ENCODE measurements around the gene APOL6.
A peak's percentile ranks its signal among the peaks of the same experiment; 100 is the strongest.

APOL6 gene

DNA sequence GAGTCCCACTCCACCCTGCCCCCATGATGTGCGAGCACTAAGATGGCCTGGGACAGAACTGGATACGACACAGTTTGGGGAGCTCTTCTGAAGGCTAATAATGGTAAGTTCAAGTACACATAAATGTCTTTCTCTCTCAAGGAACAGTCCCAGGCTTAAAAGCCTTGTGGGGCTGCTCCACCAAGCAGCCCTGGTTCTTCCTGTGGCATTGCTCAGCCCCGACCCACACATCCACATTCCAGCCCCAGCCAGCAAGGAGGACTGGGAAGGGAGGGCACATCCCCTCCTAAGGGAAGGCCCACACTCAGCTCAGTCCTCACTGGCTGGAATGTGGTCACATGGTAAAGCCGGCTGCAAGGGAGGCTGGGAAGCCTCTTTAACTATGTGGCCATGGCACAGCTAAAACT is 17.9 kb upstream of the APOL6 start:
- Histone ChIP-seq H3K36me3 (ENCODE audit: control insufficient read depth in 2 of 2, insufficient read depth in 1 of 2, low read length in 2 of 2) (no peaks in the 10 kb centered on the region), H3K4me3 (ENCODE audit: low read depth, low read length) (no peak overlapping the region), H3K4me1 (ENCODE audit: control insufficient read depth, insufficient read depth, low read length) (no peaks in the 10 kb centered on the region), H3K9me3 (ENCODE audit: control insufficient read depth, insufficient read depth, low read depth, low read length) (no peaks in the 10 kb centered on the region), H3K27ac (ENCODE audit: extremely low read depth, low read depth, low read length) (no peak overlapping the region)
- ChIA-PET CTCF (interaction anchor here (0.5 to 1.7 kb wide), 11 partner anchors 9 to 506 kb away, joined by 3 to 8 read pairs (median 4); no protein-coding TSS in a partner anchor), POLR2A (no interaction called here)
- TF ChIP-seq ZNF354C (tag by site-specific recombination; IDR thresholded peaks at IDR 0.05; ENCODE audit: borderline replicate concordance, low read depth) (no peak), IKZF3 (tag by site-specific recombination; IDR thresholded peaks at IDR 0.05) (no peak), ZNF239 (tag by site-specific recombination; IDR thresholded peaks at IDR 0.05) (no peak), KLF1 (tag by site-specific recombination; IDR thresholded peaks at IDR 0.05) (no peak), ZBTB21 (tag by site-specific recombination; IDR thresholded peaks at IDR 0.05) (no peak), ZNF626 (tag by site-specific recombination; IDR thresholded peaks at IDR 0.05) (no peak)
- TF ChIP-seq, protein P1, sequence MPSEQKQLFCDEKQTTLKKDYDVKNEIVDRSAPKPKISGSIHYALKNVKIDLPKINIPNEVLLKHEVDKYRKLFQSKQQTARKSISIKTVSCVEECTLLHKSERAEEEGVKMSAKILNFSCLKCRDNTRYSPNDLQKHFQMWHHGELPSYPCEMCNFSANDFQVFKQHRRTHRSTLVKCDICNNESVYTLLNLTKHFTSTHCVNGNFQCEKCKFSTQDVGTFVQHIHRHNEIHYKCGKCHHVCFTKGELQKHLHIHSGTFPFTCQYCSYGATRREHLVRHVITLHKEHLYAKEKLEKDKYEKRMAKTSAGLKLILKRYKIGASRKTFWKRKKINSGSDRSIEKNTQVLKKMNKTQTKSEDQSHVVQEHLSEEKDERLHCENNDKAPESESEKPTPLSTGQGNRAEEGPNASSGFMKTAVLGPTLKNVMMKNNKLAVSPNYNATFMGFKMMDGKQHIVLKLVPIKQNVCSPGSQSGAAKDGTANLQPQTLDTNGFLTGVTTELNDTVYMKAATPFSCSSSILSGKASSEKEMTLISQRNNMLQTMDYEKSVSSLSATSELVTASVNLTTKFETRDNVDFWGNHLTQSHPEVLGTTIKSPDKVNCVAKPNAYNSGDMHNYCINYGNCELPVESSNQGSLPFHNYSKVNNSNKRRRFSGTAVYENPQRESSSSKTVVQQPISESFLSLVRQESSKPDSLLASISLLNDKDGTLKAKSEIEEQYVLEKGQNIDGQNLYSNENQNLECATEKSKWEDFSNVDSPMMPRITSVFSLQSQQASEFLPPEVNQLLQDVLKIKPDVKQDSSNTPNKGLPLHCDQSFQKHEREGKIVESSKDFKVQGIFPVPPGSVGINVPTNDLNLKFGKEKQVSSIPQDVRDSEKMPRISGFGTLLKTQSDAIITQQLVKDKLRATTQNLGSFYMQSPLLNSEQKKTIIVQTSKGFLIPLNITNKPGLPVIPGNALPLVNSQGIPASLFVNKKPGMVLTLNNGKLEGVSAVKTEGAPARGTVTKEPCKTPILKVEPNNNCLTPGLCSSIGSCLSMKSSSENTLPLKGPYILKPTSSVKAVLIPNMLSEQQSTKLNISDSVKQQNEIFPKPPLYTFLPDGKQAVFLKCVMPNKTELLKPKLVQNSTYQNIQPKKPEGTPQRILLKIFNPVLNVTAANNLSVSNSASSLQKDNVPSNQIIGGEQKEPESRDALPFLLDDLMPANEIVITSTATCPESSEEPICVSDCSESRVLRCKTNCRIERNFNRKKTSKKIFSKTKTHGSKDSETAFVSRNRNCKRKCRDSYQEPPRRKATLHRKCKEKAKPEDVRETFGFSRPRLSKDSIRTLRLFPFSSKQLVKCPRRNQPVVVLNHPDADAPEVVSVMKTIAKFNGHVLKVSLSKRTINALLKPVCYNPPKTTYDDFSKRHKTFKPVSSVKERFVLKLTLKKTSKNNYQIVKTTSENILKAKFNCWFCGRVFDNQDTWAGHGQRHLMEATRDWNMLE (tag by site-specific recombination; conservative IDR thresholded peaks at IDR 0.05; ENCODE audit: low read depth): no peak
- TF ChIP-seq, protein P2, sequence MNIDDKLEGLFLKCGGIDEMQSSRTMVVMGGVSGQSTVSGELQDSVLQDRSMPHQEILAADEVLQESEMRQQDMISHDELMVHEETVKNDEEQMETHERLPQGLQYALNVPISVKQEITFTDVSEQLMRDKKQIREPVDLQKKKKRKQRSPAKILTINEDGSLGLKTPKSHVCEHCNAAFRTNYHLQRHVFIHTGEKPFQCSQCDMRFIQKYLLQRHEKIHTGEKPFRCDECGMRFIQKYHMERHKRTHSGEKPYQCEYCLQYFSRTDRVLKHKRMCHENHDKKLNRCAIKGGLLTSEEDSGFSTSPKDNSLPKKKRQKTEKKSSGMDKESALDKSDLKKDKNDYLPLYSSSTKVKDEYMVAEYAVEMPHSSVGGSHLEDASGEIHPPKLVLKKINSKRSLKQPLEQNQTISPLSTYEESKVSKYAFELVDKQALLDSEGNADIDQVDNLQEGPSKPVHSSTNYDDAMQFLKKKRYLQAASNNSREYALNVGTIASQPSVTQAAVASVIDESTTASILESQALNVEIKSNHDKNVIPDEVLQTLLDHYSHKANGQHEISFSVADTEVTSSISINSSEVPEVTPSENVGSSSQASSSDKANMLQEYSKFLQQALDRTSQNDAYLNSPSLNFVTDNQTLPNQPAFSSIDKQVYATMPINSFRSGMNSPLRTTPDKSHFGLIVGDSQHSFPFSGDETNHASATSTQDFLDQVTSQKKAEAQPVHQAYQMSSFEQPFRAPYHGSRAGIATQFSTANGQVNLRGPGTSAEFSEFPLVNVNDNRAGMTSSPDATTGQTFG (tag by site-specific recombination; IDR thresholded peaks at IDR 0.05; ENCODE audit: borderline replicate concordance): no peak

DNA sequence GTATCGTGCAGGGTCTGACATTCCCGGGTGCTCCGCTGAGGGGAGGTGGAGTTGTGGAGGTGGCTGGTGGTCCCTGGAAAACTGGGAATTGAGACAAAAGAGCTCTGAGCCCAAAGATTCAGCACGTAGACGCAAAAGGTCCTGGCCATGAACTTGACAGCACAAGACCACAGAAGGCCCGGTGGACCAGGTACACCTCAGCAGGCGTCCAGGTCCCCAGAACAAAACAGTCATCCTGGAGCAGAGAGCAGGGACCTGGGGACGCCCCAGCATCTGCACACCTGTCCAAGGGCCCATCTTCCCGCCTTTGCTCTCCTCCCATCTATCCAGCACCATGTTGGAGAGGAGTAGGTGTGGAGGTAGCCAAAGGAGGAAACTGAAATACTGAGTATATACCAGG is 17.4 kb upstream of the APOL6 start:
- Histone ChIP-seq H3K4me3 (ENCODE audit: low read depth, low read length) (no peak overlapping the region), H3K36me3 (ENCODE audit: control insufficient read depth in 2 of 2, insufficient read depth in 1 of 2, low read length in 2 of 2) (no peaks in the 10 kb centered on the region), H3K9me3 (ENCODE audit: control insufficient read depth, insufficient read depth, low read depth, low read length) (no peaks in the 10 kb centered on the region), H3K27ac (ENCODE audit: extremely low read depth, low read depth, low read length) (no peak overlapping the region), H3K4me1 (ENCODE audit: control insufficient read depth, insufficient read depth, low read length) (no peaks in the 10 kb centered on the region)
- TF ChIP-seq ZNF157 (tag by site-specific recombination; IDR thresholded peaks at IDR 0.05) (no peak), ZNF830 (tag by site-specific recombination; IDR thresholded peaks at IDR 0.05; ENCODE audit: low read depth) (no peak), ZBTB8A (tag by site-specific recombination; IDR thresholded peaks at IDR 0.05) (no peak), SP7 (tag by site-specific recombination; IDR thresholded peaks at IDR 0.05) (no peak), ZBTB17 (tag by site-specific recombination; IDR thresholded peaks at IDR 0.05) (no peak), ZNF501 (tag by site-specific recombination; IDR thresholded peaks at IDR 0.05) (no peak)
- ChIA-PET POLR2A (no interaction called here), CTCF (interaction anchor here (0.8 to 1.9 kb wide), 24 partner anchors 8 to 555 kb away, joined by 3 to 8 read pairs (median 4); no protein-coding TSS in a partner anchor)

DNA sequence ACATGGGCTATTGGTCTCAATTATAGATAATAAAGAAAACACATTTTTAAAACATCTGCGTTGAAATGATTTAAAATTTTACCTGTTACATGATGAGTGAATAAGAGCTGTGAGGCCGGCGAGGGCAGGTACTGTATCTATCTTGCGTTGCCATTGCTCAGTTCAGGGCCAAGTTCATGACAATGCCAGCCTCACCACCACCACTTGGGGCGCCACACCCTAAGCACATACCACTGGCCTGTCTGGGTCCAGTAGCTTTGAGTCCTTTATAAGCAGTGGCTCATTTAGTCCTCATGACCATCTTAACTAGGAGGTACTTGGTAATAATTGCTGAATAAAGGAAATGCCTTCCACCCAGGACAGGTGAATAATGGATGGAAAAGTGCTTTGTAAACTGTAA is 16.6 kb upstream of the APOL6 start:
- H3K9me3 ChIP-seq (ENCODE audit: control insufficient read depth, insufficient read depth, low read depth, low read length): no peaks in the 10 kb centered on the region
- H3K4me1 ChIP-seq (ENCODE audit: control insufficient read depth, insufficient read depth, low read length): no peaks in the 10 kb centered on the region
- CTCF ChIA-PET: interaction anchor here (0.6 to 1.9 kb wide), 28 partner anchors 8 to 554 kb away, joined by 3 to 8 read pairs (median 4); no protein-coding TSS in a partner anchor
- no peak overlapping the region for H3K4me3 ChIP-seq (ENCODE audit: low read depth, low read length)
- POLR2A ChIA-PET: interaction anchor here (0.6 kb wide), 1 partner anchor 29 kb away, joined by 8 read pairs; no protein-coding TSS in a partner anchor
- no peak for TF ChIP-seq ZNF626 (tag by site-specific recombination; IDR thresholded peaks at IDR 0.05)
- TF ChIP-seq ZFP37 (tag by site-specific recombination; IDR thresholded peaks at IDR 0.05): no peak
- no peak for TF ChIP-seq ZNF157 (tag by site-specific recombination; IDR thresholded peaks at IDR 0.05)
- TF ChIP-seq ZNF664 (tag by site-specific recombination; IDR thresholded peaks at IDR 0.05): 0 out of 2 replicates have a peak, but pooled peaks have one; percentile 51
- H3K36me3 ChIP-seq (ENCODE audit: control insufficient read depth in 2 of 2, insufficient read depth in 1 of 2, low read length in 2 of 2): no peaks in the 10 kb centered on the region
- no peak overlapping the region for H3K27ac ChIP-seq (ENCODE audit: extremely low read depth, low read depth, low read length)
